Measurements from ENCODE around the gene UAP1L1.
"Not testable (repeated sequence)": the region's sequence is repeated elsewhere in the genome, so short reads cannot be mapped to it uniquely, and the experiment has no call there.

UAP1L1 gene

DNA sequence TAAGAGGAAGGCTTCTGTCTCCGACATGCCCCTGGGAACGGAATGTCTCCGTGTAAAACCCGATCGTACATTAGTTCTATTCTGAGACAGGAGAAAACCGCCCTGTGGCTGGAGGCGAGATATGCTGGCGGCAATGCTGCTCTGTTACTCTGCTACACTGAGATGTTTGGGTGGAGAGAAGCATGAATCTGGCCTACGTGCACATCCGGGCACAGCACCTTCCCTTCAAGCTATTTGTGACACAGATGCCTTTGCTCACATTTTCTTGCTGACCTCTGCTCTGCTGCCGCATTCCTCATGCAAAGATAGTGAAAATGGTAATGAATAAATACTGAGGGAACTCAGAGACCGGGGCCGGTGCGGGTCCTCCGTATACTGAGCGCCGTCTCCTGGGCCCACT is 39.4 kb downstream of the UAP1L1 start:
- DNase-seq: no peak

DNA sequence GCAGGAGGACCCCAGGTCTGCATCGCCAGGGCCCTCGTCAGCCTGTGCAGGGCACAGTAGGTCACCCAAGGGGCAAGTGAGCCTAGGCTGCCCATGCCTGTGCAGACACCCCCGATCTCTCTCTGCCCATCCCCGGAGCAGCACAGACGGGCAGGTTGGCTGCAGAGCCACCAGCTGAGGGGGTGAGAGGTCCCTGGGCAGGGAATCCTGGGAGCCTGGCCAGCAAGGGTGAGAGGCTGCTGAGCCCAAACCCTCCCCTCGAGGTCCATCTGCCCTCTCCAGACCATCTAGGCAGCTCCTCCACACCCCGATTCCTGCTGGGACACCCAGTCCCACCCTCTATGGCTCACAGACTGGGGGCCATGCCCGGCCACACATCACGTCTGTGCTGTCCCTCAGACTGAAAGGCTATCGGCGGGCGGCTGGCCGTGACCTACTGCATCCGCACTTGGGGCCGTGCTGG is 40.0 kb downstream of the UAP1L1 start:
- no peak for DNase-seq

DNA sequence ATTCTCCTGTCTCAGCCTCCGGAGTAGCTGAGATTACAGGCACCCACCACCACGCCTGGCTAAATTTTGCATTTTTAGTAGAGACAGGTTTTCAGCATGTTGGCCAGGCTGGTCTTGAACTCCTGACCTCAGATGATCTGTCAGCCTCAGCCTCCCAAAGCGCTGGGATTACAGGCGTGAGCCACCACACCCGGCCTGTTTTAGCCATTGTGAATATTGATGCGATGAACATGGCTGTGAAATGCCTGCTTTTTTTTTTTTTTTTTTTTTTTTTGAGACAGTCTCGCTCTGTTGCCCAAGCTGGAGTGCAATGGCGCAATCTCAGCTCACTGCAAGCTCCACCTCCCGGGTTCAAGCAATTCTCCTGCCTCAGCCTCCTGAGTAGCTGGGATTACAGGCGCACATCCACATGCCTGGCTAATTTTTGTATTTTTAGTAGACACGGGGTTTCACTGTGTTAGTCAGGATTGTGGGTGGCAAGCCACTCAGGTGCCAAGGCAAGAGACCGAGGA is 40.8 kb downstream of the UAP1L1 start:
- not testable (repeated sequence) for DNase-seq

DNA sequence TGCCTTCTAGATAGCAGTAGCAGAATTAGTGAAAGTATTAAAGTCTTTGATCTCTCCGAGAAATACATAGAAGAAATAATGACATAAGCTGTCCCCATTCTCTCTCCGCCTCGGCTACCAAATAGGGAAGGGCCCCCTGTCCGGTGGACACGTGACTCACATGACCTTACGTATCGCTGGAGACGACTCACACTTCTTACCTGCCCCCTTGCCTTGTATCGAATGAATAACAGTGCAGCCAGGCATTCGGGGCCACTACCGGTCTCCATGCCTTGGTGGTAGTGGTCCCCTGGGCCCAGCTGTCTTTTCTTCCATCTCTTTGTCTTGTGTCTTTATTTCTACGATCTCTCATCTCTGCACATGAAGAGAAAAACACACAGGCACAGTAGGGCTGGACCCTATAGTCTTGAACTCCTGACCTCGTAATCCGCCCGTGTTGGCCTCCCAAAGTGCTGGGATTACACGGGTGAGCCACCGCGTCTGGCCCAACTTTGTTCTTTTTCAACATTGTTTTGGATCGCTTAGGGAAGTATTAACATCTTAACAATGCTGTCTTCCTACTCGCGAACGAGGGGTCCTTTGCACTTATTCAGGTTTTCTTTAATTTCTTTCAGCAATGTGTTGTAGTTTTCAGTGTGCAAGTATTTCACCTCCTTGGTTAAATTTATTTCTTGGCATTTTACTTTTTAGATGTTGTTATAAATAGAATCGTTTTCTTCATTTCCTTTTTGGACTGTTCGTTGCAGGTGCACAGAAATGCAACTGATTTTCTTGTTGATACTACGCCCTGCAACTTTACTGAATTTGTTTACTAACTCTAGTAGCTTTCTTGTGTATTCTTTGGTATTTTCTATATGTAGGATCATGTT is 44.8 kb downstream of the UAP1L1 start:
- DNase-seq: not testable (repeated sequence)

DNA sequence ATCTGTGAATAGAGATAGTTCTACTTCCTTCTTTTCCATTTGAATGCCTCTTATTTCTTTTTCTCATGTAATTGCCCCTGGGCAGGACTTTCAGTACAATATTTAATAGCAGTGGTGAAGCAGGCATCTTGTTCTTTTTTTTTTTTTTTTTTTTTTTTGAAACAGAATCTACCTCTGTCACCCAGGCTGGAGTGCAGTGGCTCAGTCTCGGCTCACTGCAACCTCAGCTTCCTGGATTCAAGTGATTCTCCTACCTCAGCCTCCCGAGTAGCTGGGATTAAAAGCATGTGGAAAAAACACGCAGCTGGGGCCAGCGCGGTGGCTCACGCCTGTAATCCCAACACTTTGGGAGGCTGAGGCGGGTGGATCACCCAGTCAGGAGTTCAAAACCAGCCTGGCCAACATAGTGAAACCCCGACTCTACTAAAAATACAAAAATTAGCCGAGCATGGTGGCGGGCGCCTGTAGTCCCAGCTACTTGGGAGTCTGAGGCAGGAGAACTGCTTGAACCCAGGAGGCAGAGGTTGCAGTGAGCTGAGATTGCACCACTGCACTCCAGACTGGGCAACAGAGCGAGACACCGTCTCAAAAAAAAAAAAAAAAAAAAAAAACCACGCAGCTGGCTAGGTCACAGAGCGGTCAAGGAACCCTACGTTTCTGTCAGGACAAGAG is 45.6 kb downstream of the UAP1L1 start:
- not testable (repeated sequence) for DNase-seq

DNA sequence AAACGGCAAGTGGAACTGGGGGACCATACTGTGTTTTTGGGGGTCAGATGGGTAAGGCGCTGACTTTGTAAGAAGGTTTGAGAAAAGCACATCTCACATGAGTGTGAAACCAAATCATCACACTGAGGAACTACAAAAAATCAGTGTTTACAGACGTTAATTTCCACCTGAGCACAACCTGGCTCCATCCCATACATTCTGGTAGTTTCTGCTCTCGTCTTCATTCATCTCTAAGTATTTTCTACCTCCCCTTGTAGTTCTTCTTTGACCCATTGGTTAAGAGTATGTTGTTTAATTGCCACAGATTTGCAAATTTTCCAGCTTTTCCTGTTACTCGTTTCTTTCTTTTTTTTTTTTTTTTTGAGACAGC is 46.1 kb downstream of the UAP1L1 start:
- DNase-seq: no peak

DNA sequence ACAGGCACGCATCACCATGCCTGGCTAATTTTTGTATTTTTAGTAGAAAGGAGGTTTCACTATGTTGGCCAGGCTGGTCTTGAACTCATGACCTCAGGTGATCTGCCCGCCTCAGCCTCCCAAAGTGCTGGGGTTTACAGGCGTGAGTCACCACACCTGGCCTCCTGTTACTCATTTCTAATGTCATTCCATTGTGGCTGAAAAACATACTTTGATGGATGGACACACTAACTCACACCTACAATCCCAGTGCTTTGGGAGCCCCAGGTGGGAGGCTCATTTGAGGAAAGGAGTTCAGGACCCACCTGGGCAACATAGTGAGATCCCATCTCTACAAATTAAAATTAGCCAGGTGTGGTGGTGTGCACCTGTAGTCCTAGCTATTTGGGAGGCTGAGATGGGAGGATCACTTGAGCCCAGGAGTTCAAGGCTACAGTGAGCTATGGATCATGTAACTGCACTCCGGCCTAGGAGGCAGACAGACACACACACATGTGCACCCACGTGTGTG is 46.7 kb downstream of the UAP1L1 start:
- not testable (repeated sequence) for DNase-seq

DNA sequence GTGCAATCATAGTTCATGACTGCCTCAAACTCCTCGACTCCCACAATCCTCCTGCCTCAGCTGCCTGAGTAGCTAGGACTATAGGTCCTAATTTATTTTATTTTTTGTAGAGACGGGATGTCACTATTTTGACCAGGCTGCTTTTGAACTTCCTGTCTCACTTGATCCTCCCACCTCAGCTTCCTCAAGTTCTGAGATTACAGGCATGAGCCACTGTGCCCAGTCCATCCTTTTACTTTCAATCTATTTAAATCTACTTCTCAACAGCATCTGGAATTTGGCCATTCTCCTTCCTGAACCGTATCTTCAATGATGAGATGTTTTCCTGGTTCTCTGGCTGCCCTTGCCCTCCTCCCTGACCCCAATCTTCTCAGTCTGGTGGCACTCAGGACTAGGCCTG is 49.5 kb downstream of the UAP1L1 start:
- DNase-seq: no peak

DNA sequence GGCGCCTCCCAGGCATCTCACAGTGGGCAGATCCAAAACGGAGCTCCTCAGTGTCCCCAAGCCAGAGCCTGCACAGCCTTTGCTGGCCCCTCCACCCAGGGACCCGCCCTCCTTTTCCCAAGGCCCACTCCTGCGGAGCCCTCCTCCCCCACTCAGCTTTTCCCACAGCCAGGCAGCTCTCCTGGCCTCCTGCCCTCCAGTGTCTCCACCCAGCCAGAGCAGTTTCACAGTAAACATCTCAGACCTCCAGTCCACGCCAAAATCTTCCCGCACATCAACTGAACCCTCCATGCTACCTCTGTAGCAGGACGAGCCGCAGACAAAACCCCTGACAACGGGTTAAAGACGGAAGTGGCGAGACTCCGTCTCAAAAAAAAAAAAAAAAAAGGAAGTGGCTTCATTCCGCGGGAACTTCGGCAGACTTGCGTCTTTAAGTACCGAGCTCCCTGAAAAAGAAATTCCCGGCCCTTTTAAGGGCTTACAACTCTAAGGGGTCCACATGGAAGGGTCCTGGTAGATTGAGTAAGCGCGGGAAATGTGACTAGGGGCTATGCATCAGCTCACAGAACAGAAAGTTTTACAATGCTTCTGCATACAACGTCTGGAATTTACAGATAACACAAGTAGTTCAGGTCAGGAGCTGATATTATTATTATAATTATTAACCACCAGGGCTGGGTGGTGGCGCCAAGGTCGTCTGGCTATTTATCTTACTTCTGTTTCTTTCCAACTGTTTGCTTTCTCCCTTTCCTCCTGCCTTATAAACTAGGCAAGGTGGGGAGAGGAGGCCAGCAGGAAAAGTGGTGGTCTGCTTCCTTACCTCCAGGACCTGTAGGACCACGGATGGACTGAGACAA is 50.2 kb downstream of the UAP1L1 start:
- peak; percentile 60 for DNase-seq

DNA sequence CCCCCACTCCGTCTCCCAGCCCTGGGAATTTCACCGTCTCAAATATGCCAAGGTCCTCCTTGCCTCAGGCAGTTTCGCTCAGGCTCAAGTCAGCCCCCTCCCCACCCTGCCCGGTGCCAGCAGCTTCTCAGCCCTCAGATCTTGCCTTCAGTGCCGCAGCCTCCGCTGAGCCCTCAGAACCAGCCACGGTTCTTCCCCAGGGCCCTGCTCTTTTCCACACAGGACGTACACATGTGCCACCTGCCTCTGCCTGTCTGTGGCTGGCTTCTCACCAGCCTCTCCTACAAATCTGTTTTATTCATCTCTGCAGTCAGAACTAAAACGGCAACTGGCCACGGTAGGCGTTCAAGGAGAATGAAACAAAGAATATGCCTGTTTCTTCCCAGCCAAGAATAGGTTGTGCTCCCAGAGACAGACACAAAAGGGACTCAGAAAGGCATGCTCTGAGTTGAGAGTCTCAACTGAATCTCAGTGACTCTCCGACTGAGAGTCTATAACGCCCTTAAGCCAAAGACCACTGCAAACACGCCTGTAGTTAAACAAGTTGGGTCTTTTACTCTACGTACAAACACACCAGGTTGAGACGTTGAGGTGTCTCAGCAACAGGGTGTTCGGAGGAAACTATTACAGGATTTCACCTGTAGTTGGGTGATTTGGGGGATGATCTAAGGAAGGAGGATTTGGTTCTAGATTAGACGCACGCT is 51.0 kb downstream of the UAP1L1 start:
- peak; percentile 19 for DNase-seq

DNA sequence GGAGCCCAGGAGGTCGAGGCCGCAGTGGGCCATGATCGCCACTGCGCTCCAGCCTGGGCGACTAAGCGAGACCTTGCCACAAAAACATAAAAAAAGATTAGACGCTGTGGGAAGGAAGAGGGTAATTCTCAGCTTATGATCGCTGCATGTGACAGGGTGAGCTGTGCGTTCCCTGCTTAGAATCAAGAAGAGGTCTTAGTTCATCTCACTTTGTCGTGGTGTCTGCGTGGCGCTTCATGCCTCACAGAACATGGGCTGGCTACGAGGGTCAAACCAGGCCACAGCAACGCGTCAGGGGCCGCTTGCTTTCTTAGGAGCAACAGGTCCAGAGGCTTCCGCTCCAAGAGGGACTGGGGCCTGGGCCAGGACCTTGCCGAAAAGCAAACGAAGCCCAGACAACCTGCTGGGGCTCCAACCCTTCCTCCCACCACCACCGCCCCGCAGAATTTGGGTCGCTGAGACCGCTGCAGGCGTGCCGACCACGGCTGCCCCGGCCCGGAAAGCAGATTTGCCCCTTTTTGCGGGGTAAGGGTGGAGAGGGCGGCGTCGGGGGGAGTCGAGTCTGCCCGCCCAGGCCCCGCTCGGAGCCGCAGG is 51.6 kb downstream of the UAP1L1 start:
- DNase-seq: peak; percentile 25

DNA sequence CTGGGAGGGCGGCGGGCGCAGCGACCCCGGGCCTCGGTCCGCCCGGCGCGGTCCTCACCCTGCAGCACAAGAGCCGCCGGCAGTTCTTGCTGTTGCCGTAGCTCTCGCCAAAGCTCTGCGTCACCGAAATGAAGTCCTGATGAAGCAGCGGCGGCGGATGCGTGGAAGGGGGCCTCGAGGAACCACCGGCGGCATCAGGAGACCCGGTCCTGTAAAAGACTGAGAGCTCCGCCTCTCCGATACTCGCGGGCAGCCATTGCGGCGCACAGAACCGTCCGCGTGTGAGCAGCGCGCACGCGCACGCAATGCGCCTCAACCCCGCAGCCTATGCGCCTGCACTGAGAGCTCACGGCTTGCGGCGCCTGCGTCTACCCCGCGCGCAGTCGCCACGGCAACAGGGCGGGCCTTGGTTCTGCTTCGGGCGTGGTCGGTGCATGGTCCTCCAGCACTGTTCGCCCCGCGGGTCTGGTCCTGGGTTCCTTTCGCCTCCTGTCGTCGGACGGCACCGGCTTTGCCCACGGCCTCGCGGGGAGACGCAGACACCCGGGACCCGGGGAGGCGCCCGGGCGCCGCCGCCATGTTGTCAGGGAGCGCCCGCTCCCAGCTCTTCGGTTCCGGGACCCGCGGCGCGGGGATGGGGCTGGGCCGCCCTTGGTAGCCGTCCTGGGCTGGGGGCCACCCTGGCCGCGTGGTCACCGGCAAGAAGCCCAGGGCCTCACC is 52.3 kb downstream of the UAP1L1 start:
- peak; percentile 93 for DNase-seq

DNA sequence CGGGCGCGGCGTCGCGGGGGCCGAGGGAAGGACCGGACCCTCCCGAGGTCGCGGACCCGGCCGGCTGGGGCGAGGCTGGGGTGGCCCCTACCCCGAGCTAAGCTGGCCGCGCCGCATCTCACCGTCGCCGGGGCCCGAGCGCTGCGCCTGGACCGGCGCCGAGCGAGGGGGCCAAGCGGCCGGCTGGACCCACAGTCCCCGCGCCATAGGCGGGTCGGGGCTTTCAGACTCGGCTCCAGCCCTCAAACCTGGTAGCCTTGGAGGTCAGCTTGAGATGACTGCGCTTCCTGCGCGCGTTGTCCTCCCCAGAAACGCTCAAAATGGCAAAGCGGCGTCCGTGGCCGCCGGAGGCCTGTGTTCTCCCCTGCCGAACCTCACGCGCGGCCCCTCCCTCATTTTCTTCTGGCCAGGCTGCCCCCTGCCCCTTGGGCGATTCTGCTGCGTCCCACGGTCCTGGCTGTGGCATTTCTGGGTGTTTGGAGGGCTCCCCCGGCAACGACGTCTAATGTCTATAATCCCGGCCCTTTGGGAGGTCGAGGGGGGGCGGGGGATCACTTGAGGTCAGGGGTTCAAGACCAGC is 52.9 kb downstream of the UAP1L1 start:
- no peak for DNase-seq
